ENCODE measurements around the gene COQ4. TPM values are rescaled to one million over a fixed set of nuclear protein-coding genes. Genes with fewer than 3 reads are reported as not detected.

COQ4 gene
- polyA plus RNA-seq, 4 donors, result 68.8 to 198 (median 105) TPM

- Histone ChIP-seq H3K9me3 (ENCODE audit: control insufficient read depth in 2 of 2, insufficient read depth in 1 of 2, low read depth in 1 of 2, low read length in 1 of 2) (no peaks in the 10 kb centered on the region), H3K4me1 (ENCODE audit: control insufficient read depth in 3 of 3, insufficient read depth in 2 of 3, low read depth in 1 of 3, low read length in 2 of 3) (peaks cover 7 to 16% (median 8%) of the 10 kb centered on the region in 3 donors), H3K27me3 (ENCODE audit: control insufficient read depth in 3 of 3, insufficient read depth in 3 of 3, low read length in 3 of 3) (no peaks in the 10 kb centered on the region), H3K36me3 (ENCODE audit: control insufficient read depth in 3 of 3, insufficient read depth in 2 of 3, low read depth in 1 of 3, low read length in 3 of 3) (peaks cover 0 to 20% (median 0%) of the 10 kb centered on the region in 3 donors), H3K4me3 (ENCODE audit: low read depth in 1 of 3, low read length in 3 of 3) (peak overlapping the region in 2 of 3 donors; percentile 75 to 97), H3K27ac (ENCODE audit: low read depth in 1 of 3, low read length in 2 of 3) (peak overlapping the region; percentile 90 to 94 (median 93))
- no peak for FAIRE-seq
- no peak for DNase-seq
Measured at GRCh38 chr9:128370367-128370751, 47.7 kb downstream of the COQ4 start.

- H3K9me3 ChIP-seq (ENCODE audit: control insufficient read depth in 2 of 2, insufficient read depth in 1 of 2, low read depth in 1 of 2, low read length in 1 of 2), result no peaks in the 10 kb centered on the region
- 0% methylated on average over 53 to 55 of the region's 55 CpGs for WGBS, 3 donors
- peak within 1 kb of the TSS; percentile 90 to 94 (median 93) for H3K27ac ChIP-seq (ENCODE audit: low read depth in 1 of 3, low read length in 2 of 3)
- peaks cover 7 to 15% (median 8%) of the 10 kb centered on the region in 3 donors for H3K4me1 ChIP-seq (ENCODE audit: control insufficient read depth in 3 of 3, insufficient read depth in 2 of 3, low read depth in 1 of 3, low read length in 2 of 3)
- DNase-seq (peak; percentile 98 to 99), FAIRE-seq (no peak)
- H3K4me3 ChIP-seq (ENCODE audit: low read depth in 1 of 3, low read length in 3 of 3), result peak within 1 kb of the TSS; percentile 74 to 97 (median 75)
- H3K27me3 ChIP-seq (ENCODE audit: control insufficient read depth in 3 of 3, insufficient read depth in 3 of 3, low read length in 3 of 3), result no peaks in the 10 kb centered on the region
- H3K36me3 ChIP-seq (ENCODE audit: control insufficient read depth in 3 of 3, insufficient read depth in 2 of 3, low read depth in 1 of 3, low read length in 3 of 3), result peaks cover 0 to 26% (median 0%) of the 10 kb centered on the region in 3 donors
Measured at GRCh38 chr9:128370752-128371629, 48.4 kb downstream of the COQ4 start, which contains the start of gene URM1. URM1 (plus strand) TSS chr9:128371374; CDS start chr9:128371381, 7 bp downstream.

- Histone ChIP-seq H3K27me3 (ENCODE audit: control insufficient read depth in 3 of 3, insufficient read depth in 3 of 3, low read length in 3 of 3) (no peaks in the 10 kb centered on the region), H3K4me1 (ENCODE audit: control insufficient read depth in 3 of 3, insufficient read depth in 2 of 3, low read depth in 1 of 3, low read length in 2 of 3) (peaks cover 7 to 15% (median 8%) of the 10 kb centered on the region in 3 donors), H3K27ac (ENCODE audit: low read depth in 1 of 3, low read length in 2 of 3) (peak overlapping the region; percentile 84 to 93 (median 90)), H3K4me3 (ENCODE audit: low read depth in 1 of 3, low read length in 3 of 3) (peak overlapping the region; percentile 72 to 97 (median 74)), H3K9me3 (ENCODE audit: control insufficient read depth in 2 of 2, insufficient read depth in 1 of 2, low read depth in 1 of 2, low read length in 1 of 2) (no peaks in the 10 kb centered on the region), H3K36me3 (ENCODE audit: control insufficient read depth in 3 of 3, insufficient read depth in 2 of 3, low read depth in 1 of 3, low read length in 3 of 3) (peaks cover 0 to 28% (median 0%) of the 10 kb centered on the region in 3 donors)
- DNase-seq, result no peak
- 1% methylated on average over 10 of the region's 10 CpGs for WGBS, 3 donors
- no peak for FAIRE-seq
Measured at GRCh38 chr9:128371630-128372117, 49.0 kb downstream of the COQ4 start.

- Histone ChIP-seq H3K9me3 (ENCODE audit: control insufficient read depth in 2 of 2, insufficient read depth in 1 of 2, low read depth in 1 of 2, low read length in 1 of 2) (no peaks in the 10 kb centered on the region), H3K36me3 (ENCODE audit: control insufficient read depth in 3 of 3, insufficient read depth in 2 of 3, low read depth in 1 of 3, low read length in 3 of 3) (peaks cover 0 to 33% (median 0%) of the 10 kb centered on the region in 3 donors), H3K4me1 (ENCODE audit: control insufficient read depth in 3 of 3, insufficient read depth in 2 of 3, low read depth in 1 of 3, low read length in 2 of 3) (peaks cover 7 to 15% (median 8%) of the 10 kb centered on the region in 3 donors), H3K4me3 (ENCODE audit: low read depth in 1 of 3, low read length in 3 of 3) (peak overlapping the region in 2 of 3 donors; percentile 72 to 97), H3K27me3 (ENCODE audit: control insufficient read depth in 3 of 3, insufficient read depth in 3 of 3, low read length in 3 of 3) (no peaks in the 10 kb centered on the region), H3K27ac (ENCODE audit: low read depth in 1 of 3, low read length in 2 of 3) (peak overlapping the region in 2 of 3 donors; percentile 90 to 93)
- FAIRE-seq, result no peak
- WGBS, 3 donors, result 3 to 28% (median 14%) methylated on average over 4 of the region's 4 CpGs
- peak; percentile 41 to 46 for DNase-seq
Measured at GRCh38 chr9:128372188-128372641, 49.6 kb downstream of the COQ4 start.

- DNase-seq (no peak), FAIRE-seq (no peak)
- no peaks in the 10 kb centered on the region for H3K27me3 ChIP-seq (ENCODE audit: control insufficient read depth in 3 of 3, insufficient read depth in 3 of 3, low read length in 3 of 3)
- H3K4me1 ChIP-seq (ENCODE audit: control insufficient read depth in 3 of 3, insufficient read depth in 2 of 3, low read depth in 1 of 3, low read length in 2 of 3), result peaks cover 7 to 15% (median 8%) of the 10 kb centered on the region in 3 donors
- no peak overlapping the region for H3K4me3 ChIP-seq (ENCODE audit: low read depth in 1 of 3, low read length in 3 of 3)
- no peaks in the 10 kb centered on the region for H3K9me3 ChIP-seq (ENCODE audit: control insufficient read depth in 2 of 2, insufficient read depth in 1 of 2, low read depth in 1 of 2, low read length in 1 of 2)
- WGBS, 3 donors, result 75 to 89% (median 86%) methylated on average over 1 of the region's 1 CpG
- H3K36me3 ChIP-seq (ENCODE audit: control insufficient read depth in 3 of 3, insufficient read depth in 2 of 3, low read depth in 1 of 3, low read length in 3 of 3), result peaks cover 0 to 35% (median 0%) of the 10 kb centered on the region in 3 donors
- H3K27ac ChIP-seq (ENCODE audit: low read depth in 1 of 3, low read length in 2 of 3), result peak overlapping the region in 1 of 3 donors; percentile 90
Measured at GRCh38 chr9:128372784-128373183, 50.1 kb downstream of the COQ4 start.

- no peak for DNase-seq
- Histone ChIP-seq H3K4me3 (ENCODE audit: low read depth in 1 of 3, low read length in 3 of 3) (no peak overlapping the region), H3K4me1 (ENCODE audit: control insufficient read depth in 3 of 3, insufficient read depth in 2 of 3, low read depth in 1 of 3, low read length in 2 of 3) (peaks cover 7 to 15% (median 8%) of the 10 kb centered on the region in 3 donors), H3K27me3 (ENCODE audit: control insufficient read depth in 3 of 3, insufficient read depth in 3 of 3, low read length in 3 of 3) (no peaks in the 10 kb centered on the region), H3K27ac (ENCODE audit: low read depth in 1 of 3, low read length in 2 of 3) (no peak overlapping the region), H3K9me3 (ENCODE audit: control insufficient read depth in 2 of 2, insufficient read depth in 1 of 2, low read depth in 1 of 2, low read length in 1 of 2) (no peaks in the 10 kb centered on the region), H3K36me3 (ENCODE audit: control insufficient read depth in 3 of 3, insufficient read depth in 2 of 3, low read depth in 1 of 3, low read length in 3 of 3) (peaks cover 0 to 48% (median 4%) of the 10 kb centered on the region in 3 donors)
- 88 to 90% (median 89%) methylated on average over 9 of the region's 9 CpGs for WGBS, 3 donors
- FAIRE-seq, result no peak
Measured at GRCh38 chr9:128374221-128374675, 51.6 kb downstream of the COQ4 start.

- 84 to 91% (median 87%) methylated on average over 5 of the region's 5 CpGs for WGBS, 3 donors
- H3K36me3 ChIP-seq (ENCODE audit: control insufficient read depth in 3 of 3, insufficient read depth in 2 of 3, low read depth in 1 of 3, low read length in 3 of 3), result peaks cover 0 to 61% (median 4%) of the 10 kb centered on the region in 3 donors
- FAIRE-seq, result no peak
- H3K27ac ChIP-seq (ENCODE audit: low read depth in 1 of 3, low read length in 2 of 3), result no peak overlapping the region
- H3K4me1 ChIP-seq (ENCODE audit: control insufficient read depth in 3 of 3, insufficient read depth in 2 of 3, low read depth in 1 of 3, low read length in 2 of 3), result peaks cover 6 to 12% (median 7%) of the 10 kb centered on the region in 3 donors
- H3K9me3 ChIP-seq (ENCODE audit: control insufficient read depth in 2 of 2, insufficient read depth in 1 of 2, low read depth in 1 of 2, low read length in 1 of 2), result no peaks in the 10 kb centered on the region
- no peak for DNase-seq
- H3K27me3 ChIP-seq (ENCODE audit: control insufficient read depth in 3 of 3, insufficient read depth in 3 of 3, low read length in 3 of 3), result no peaks in the 10 kb centered on the region
- H3K4me3 ChIP-seq (ENCODE audit: low read depth in 1 of 3, low read length in 3 of 3), result no peak overlapping the region
Measured at GRCh38 chr9:128375865-128376264, 53.2 kb downstream of the COQ4 start.

- Histone ChIP-seq H3K36me3 (ENCODE audit: control insufficient read depth in 3 of 3, insufficient read depth in 2 of 3, low read depth in 1 of 3, low read length in 3 of 3) (peaks cover 8 to 87% (median 11%) of the 10 kb centered on the region in 3 donors), H3K27ac (ENCODE audit: low read depth in 1 of 3, low read length in 2 of 3) (no peak overlapping the region), H3K4me1 (ENCODE audit: control insufficient read depth in 3 of 3, insufficient read depth in 2 of 3, low read depth in 1 of 3, low read length in 2 of 3) (no peaks in the 10 kb centered on the region), H3K9me3 (ENCODE audit: control insufficient read depth in 2 of 2, insufficient read depth in 1 of 2, low read depth in 1 of 2, low read length in 1 of 2) (no peaks in the 10 kb centered on the region), H3K27me3 (ENCODE audit: control insufficient read depth in 3 of 3, insufficient read depth in 3 of 3, low read length in 3 of 3) (no peaks in the 10 kb centered on the region), H3K4me3 (ENCODE audit: low read depth in 1 of 3, low read length in 3 of 3) (no peak overlapping the region)
- DNase-seq (no peak), FAIRE-seq (no peak)
- WGBS, 3 donors, result 71 to 88% (median 86%) methylated on average over 6 of the region's 6 CpGs
Measured at GRCh38 chr9:128382261-128382660, 59.6 kb downstream of the COQ4 start.

Data from small intestine (tissue), 7 donors.